ENCODE results near the gene RASAL2. TPM values are rescaled to one million over a fixed set of nuclear protein-coding genes. Genes with fewer than 3 reads are reported as not detected.

RASAL2 gene
- total and polyA plus RNA-seq, 2 of the 13 experiments (the other 11 are each of a cell fraction or from before 2014, with no cell fraction given) = 5.4 to 5.9 TPM

GRCh38 chr1:178436899-178437298 lies 343.0 kb downstream of the RASAL2 start:
- POLR2A ChIA-PET = no interaction called here
- no peak overlapping the region for H2AFZ ChIP-seq (ENCODE audit: low read length)

More at GRCh38 chr1:178436899-178437298, 343.0 kb downstream of the RASAL2 start:
- Histone ChIP-seq H3K9ac (ENCODE audit: insufficient read depth, low read depth, low read length) (no peak overlapping the region), H4K20me1 (ENCODE audit: insufficient read depth, low read length) (no peaks in the 10 kb centered on the region), H3K9me3 (ENCODE audit: low read length) (no peaks in the 10 kb centered on the region), H3K4me2 (ENCODE audit: low read depth, low read length) (no peak overlapping the region), H3K27me3 (ENCODE audit: control insufficient read depth in 1 of 2, insufficient read depth in 2 of 2, low read length in 2 of 2) (no peaks in the 10 kb centered on the region), H3K27ac (ENCODE audit: extremely low read length, insufficient read depth, low read length) (no peak overlapping the region), H3K79me2 (ENCODE audit: insufficient read depth, low read length) (no peaks in the 10 kb centered on the region), H3K36me3 (replicated peaks in 1 of 2; ENCODE audit: control insufficient read depth in 1 of 2, insufficient read depth in 2 of 2, low read length in 2 of 2) (no peaks in the 10 kb centered on the region), H3K4me1 (ENCODE audit: insufficient read depth, low read length) (no peaks in the 10 kb centered on the region), H3K4me3 (replicated peaks in 1 of 3; ENCODE audit: insufficient read depth in 1 of 3, low read depth in 2 of 3, low read length in 3 of 3) (no peak overlapping the region)
- no TSS peak for BruUV-seq (replicated peaks)
- intact Hi-C loops (cut with micrococcal nuclease; ENCODE audit: unreplicated experiment) = no loop called here
- CTCF ChIA-PET (ENCODE audit: low intra/inter-chr PET ratio, low total read pairs) = no interaction called here
- in situ Hi-C loops (cut with HindIII; ENCODE audit: extremely low pct_ligation_motif_present, low pct_unique_long_range_greater_than_20kb) = no loop called here
- TF ChIP-seq ZNF496 (CRISPR knock-in tag; IDR thresholded peaks at IDR 0.05; ENCODE audit: insufficient replicate concordance) (no peak), MIER3 (CRISPR knock-in tag; IDR thresholded peaks at IDR 0.05; ENCODE audit: borderline replicate concordance) (no peak), ZNF367 (CRISPR knock-in tag; IDR thresholded peaks at IDR 0.05; ENCODE audit: borderline replicate concordance) (no peak), NPAS2 (CRISPR knock-in tag; IDR thresholded peaks at IDR 0.05; ENCODE audit: borderline replicate concordance) (no peak), KLF9 (CRISPR knock-in tag; IDR thresholded peaks at IDR 0.05; ENCODE audit: low read depth) (no peak), ZBTB37 (CRISPR knock-in tag; IDR thresholded peaks at IDR 0.05) (no peak), ZMYM3 (CRISPR knock-in tag; IDR thresholded peaks at IDR 0.05) (no peak), GTF2F1 (IDR thresholded peaks at IDR 0.05; ENCODE audit: low read length) (no peak), FOXA3 (CRISPR knock-in tag; IDR thresholded peaks at IDR 0.05) (no peak), HOXA7 (CRISPR knock-in tag; IDR thresholded peaks at IDR 0.05) (no peak), GMEB1 (CRISPR knock-in tag; IDR thresholded peaks at IDR 0.05; ENCODE audit: borderline replicate concordance) (no peak), ZNF34 (CRISPR knock-in tag; IDR thresholded peaks at IDR 0.05; ENCODE audit: borderline replicate concordance) (no peak), EZH2 (conservative IDR thresholded peaks at IDR 0.05; ENCODE audit: low read depth, low read length) (no peak), ZNF282 (IDR thresholded peaks at IDR 0.05; ENCODE audit: partially characterized antibody) (no peak), ZNF432 (CRISPR knock-in tag; IDR thresholded peaks at IDR 0.05; ENCODE audit: borderline replicate concordance) (no peak), ZNF414 (CRISPR knock-in tag; IDR thresholded peaks at IDR 0.05) (no peak), HINFP (CRISPR knock-in tag; IDR thresholded peaks at IDR 0.05; ENCODE audit: low read depth) (no peak), ZNF800 (CRISPR knock-in tag; IDR thresholded peaks at IDR 0.05) (no peak), THAP11 (CRISPR knock-in tag; IDR thresholded peaks at IDR 0.05) (no peak), ZNF878 (CRISPR knock-in tag; IDR thresholded peaks at IDR 0.05) (no peak)
- FAIRE-seq (no peak), DNase-seq (ENCODE audit: low spot score) (no peak), ATAC-seq (no peak)
- WGBS (ENCODE audit: low lambda C conversion rate) = 88% methylated on average over 2 of the region's 2 CpGs

All from HepG2 (cell line).